Trophoblast cell (in vitro differentiated cells and primary cell): ENCODE data around the gene MAP3K4.

ENCODE experiments used
- DNase-seq, 2 donors: peaks; one replicate each; pipeline ENCODE4 v3.0.0-alpha.2; 2016
- H2AFZ ChIP-seq: 2 replicates; pipeline ENCODE4 v1.6.1; 2013; ENCODE audit warnings: low read length, moderate library complexity, mild to moderate bottlenecking; ENCODE audit not compliant: insufficient read depth, poor library complexity
- H2AK5ac ChIP-seq: 2 replicates; pipeline ENCODE4 v1.6.1; 2013; ENCODE audit warnings: mild to moderate bottlenecking, low read length
- H2BK120ac ChIP-seq: 2 replicates; pipeline ENCODE4 v1.6.1; 2013; ENCODE audit warnings: low read length, mild to moderate bottlenecking, moderate library complexity; ENCODE audit not compliant: insufficient read depth, poor library complexity
- H2BK12ac ChIP-seq: 2 replicates; pipeline ENCODE4 v1.6.1; 2013; ENCODE audit warnings: mild to moderate bottlenecking, low read length, moderate library complexity
- H2BK5ac ChIP-seq: 2 replicates; pipeline ENCODE4 v1.6.1; 2013; ENCODE audit warnings: low read length, low read depth, moderate library complexity, mild to moderate bottlenecking; ENCODE audit not compliant: poor library complexity
- H3K14ac ChIP-seq: 2 replicates; pipeline ENCODE4 v1.6.1; 2013; ENCODE audit warnings: mild to moderate bottlenecking, low read length
- H3K18ac ChIP-seq: 2 replicates; pipeline ENCODE4 v1.6.1; 2013; ENCODE audit warnings: mild to moderate bottlenecking, low read length
- H3K23ac ChIP-seq: 2 replicates; pipeline ENCODE4 v1.6.1; 2013; ENCODE audit warnings: low read length
- H3K27ac ChIP-seq: 2 replicates; pipeline ENCODE4 v1.5.1; 2013; ENCODE audit warnings: low read depth, mild to moderate bottlenecking, inconsistent platforms, low read length, moderate library complexity
- H3K27me3 ChIP-seq: 2 replicates; pipeline ENCODE4 v1.6.1; 2013; ENCODE audit warnings: inconsistent platforms, mild to moderate bottlenecking, low read length, moderate library complexity; ENCODE audit not compliant: insufficient read depth
- H3K36me3 ChIP-seq, 2 experiments: 1 replicate in 1 of 2; 2 replicates in 1 of 2; pipeline ENCODE4 v1.6.1; 2013; ENCODE audit warnings: low read length in 2 of 2, mild to moderate bottlenecking in 2 of 2, moderate library complexity in 1 of 2; ENCODE audit not compliant: insufficient read depth in 2 of 2, control insufficient read depth in 1 of 2
- H3K4ac ChIP-seq: 2 replicates; pipeline ENCODE4 v1.6.1; 2013; ENCODE audit warnings: low read depth, mild to moderate bottlenecking, low read length, moderate library complexity
- H3K4me1 ChIP-seq, 2 experiments: 1 replicate in 1 of 2; 2 replicates in 1 of 2; pipeline ENCODE4 v1.6.1; 2013; ENCODE audit warnings: low read length in 2 of 2, mild to moderate bottlenecking in 2 of 2, moderate library complexity in 1 of 2; ENCODE audit not compliant: insufficient read depth in 2 of 2, control insufficient read depth in 1 of 2
- H3K4me2 ChIP-seq: 2 replicates; pipeline ENCODE4 v1.6.1; 2013; ENCODE audit warnings: inconsistent platforms, mild to moderate bottlenecking, low read length, moderate library complexity
- H3K4me3 ChIP-seq: 2 replicates; pipeline ENCODE4 v1.5.1; 2013; ENCODE audit warnings: mild to moderate bottlenecking, low read depth, low read length, inconsistent platforms
- H3K79me1 ChIP-seq: one replicate; pipeline ENCODE4 v1.6.1; 2013; ENCODE audit warnings: low read length
- H3K79me2 ChIP-seq: 2 replicates; pipeline ENCODE4 v1.6.1; 2013; ENCODE audit warnings: low read length, mild to moderate bottlenecking; ENCODE audit not compliant: control insufficient read depth, insufficient read depth, poor library complexity
- H3K9ac ChIP-seq: 2 replicates; pipeline ENCODE4 v1.6.1; 2013; ENCODE audit warnings: mild to moderate bottlenecking, low read length
- H3K9me3 ChIP-seq: 2 replicates; pipeline ENCODE4 v1.6.1; 2013; ENCODE audit warnings: low read depth, mild to moderate bottlenecking, control low read depth, inconsistent platforms, low read length; ENCODE audit not compliant: insufficient read depth
- H4K12ac ChIP-seq: 2 replicates; pipeline ENCODE4 v1.6.1; 2013; ENCODE audit warnings: low read depth, mild to moderate bottlenecking, low read length, moderate library complexity
- H4K8ac ChIP-seq: 2 replicates; pipeline ENCODE4 v1.6.1; 2013; ENCODE audit warnings: low read depth, mild to moderate bottlenecking, low read length, moderate library complexity
- H4K91ac ChIP-seq: one replicate; pipeline ENCODE4 v1.6.1; 2013; ENCODE audit warnings: low read depth, mild to moderate bottlenecking, low read length, moderate library complexity
- WGBS: extraction: QIAGEN DNeasy Blood & Tissue Kit; methylation state at CpG from one replicate; pipeline ENCODE4 v1.1.7; 2013; ENCODE audit warnings: missing lambda C conversion rate; ENCODE audit not compliant: insufficient read length, insufficient coverage; ENCODE audit errors: extremely low coverage; 5-methylcytosine and 5-hydroxymethylcytosine counted together

Gene MAP3K4

GRCh38 chr6:161108916-161109315, 117.3 kb downstream of the MAP3K4 start:
- Histone ChIP-seq H2BK5ac (no peak overlapping the region), H3K4me1 (no peaks in the 10 kb centered on the region), H2BK12ac (no peak overlapping the region), H3K27me3 (no peaks in the 10 kb centered on the region), H2AK5ac (no peak overlapping the region), H3K18ac (no peak overlapping the region), H3K23ac (no peak overlapping the region), H3K4ac (no peak overlapping the region), H4K91ac (no peak overlapping the region), H3K27ac (no peak overlapping the region), H3K79me2 (no peaks in the 10 kb centered on the region), H3K4me3 (no peak overlapping the region), H2AFZ (no peak overlapping the region), H3K9ac (no peak overlapping the region), H3K4me2 (no peak overlapping the region), H3K14ac (no peak overlapping the region), H3K79me1 (no peaks in the 10 kb centered on the region), H2BK120ac (no peak overlapping the region), H3K36me3 (peaks cover 26 to 42% of the 10 kb centered on the region in 2 experiments), H4K8ac (no peak overlapping the region), H3K9me3 (no peaks in the 10 kb centered on the region), H4K12ac (no peak overlapping the region)
- peak in 1 of 2 donors; percentile 24 for DNase-seq
- WGBS: no CpG with 5 or more reads among the region's 5 CpGs

- H3K27ac ChIP-seq: no peak overlapping the region
- no peak overlapping the region for H3K18ac ChIP-seq
- no peak overlapping the region for H3K4me3 ChIP-seq
- H2AFZ ChIP-seq: no peak overlapping the region
- no peak overlapping the region for H2AK5ac ChIP-seq
- no peak overlapping the region for H3K23ac ChIP-seq
- H3K9ac ChIP-seq: no peak overlapping the region
- no peak overlapping the region for H3K4ac ChIP-seq
- no CpG with 5 or more reads among the region's 4 CpGs for WGBS
- H3K14ac ChIP-seq: no peak overlapping the region
- H4K8ac ChIP-seq: no peak overlapping the region
- no peaks in the 10 kb centered on the region for H3K9me3 ChIP-seq
- H4K12ac ChIP-seq: no peak overlapping the region
- no peak overlapping the region for H2BK120ac ChIP-seq
- peaks cover 26 to 42% of the 10 kb centered on the region in 2 experiments for H3K36me3 ChIP-seq
- H3K4me2 ChIP-seq: no peak overlapping the region
- H3K79me1 ChIP-seq: no peaks in the 10 kb centered on the region
- no peak for DNase-seq
- H2BK5ac ChIP-seq: no peak overlapping the region
- no peak overlapping the region for H4K91ac ChIP-seq
- H3K79me2 ChIP-seq: no peaks in the 10 kb centered on the region
- no peaks in the 10 kb centered on the region for H3K27me3 ChIP-seq
- no peaks in the 10 kb centered on the region for H3K4me1 ChIP-seq
- no peak overlapping the region for H2BK12ac ChIP-seq
Measured at GRCh38 chr6:161109366-161109765, 117.8 kb downstream of the MAP3K4 start.

- Histone ChIP-seq H2AK5ac (no peak overlapping the region), H2AFZ (no peak overlapping the region), H4K12ac (no peak overlapping the region), H3K27ac (no peak overlapping the region), H3K14ac (no peak overlapping the region), H2BK12ac (no peak overlapping the region), H3K4me3 (no peak overlapping the region), H3K18ac (no peak overlapping the region), H3K23ac (no peak overlapping the region), H3K4me1 (no peaks in the 10 kb centered on the region), H3K4me2 (no peak overlapping the region), H3K9ac (no peak overlapping the region), H2BK120ac (no peak overlapping the region), H4K91ac (no peak overlapping the region), H3K79me2 (no peaks in the 10 kb centered on the region), H3K79me1 (no peaks in the 10 kb centered on the region), H2BK5ac (no peak overlapping the region), H3K27me3 (no peaks in the 10 kb centered on the region), H4K8ac (no peak overlapping the region), H3K9me3 (no peaks in the 10 kb centered on the region), H3K36me3 (peaks cover 26 to 44% of the 10 kb centered on the region in 2 experiments), H3K4ac (no peak overlapping the region)
- WGBS: no CpG with 5 or more reads among the region's 14 CpGs
- DNase-seq: no peak
Measured at GRCh38 chr6:161110028-161110779, 118.6 kb downstream of the MAP3K4 start.

GRCh38 chr6:161111261-161111660, 119.7 kb downstream of the MAP3K4 start:
- H2BK5ac ChIP-seq: no peak overlapping the region
- H3K4me3 ChIP-seq: no peak overlapping the region
- H4K91ac ChIP-seq: no peak overlapping the region
- no peak overlapping the region for H2BK120ac ChIP-seq
- no CpG with 5 or more reads among the region's 4 CpGs for WGBS
- H4K8ac ChIP-seq: no peak overlapping the region
- no peaks in the 10 kb centered on the region for H3K79me1 ChIP-seq
- H2AK5ac ChIP-seq: no peak overlapping the region
- H3K23ac ChIP-seq: no peak overlapping the region
- H3K36me3 ChIP-seq: peaks cover 30 to 46% of the 10 kb centered on the region in 2 experiments
- H2AFZ ChIP-seq: no peak overlapping the region
- no peak overlapping the region for H3K9ac ChIP-seq
- DNase-seq: no peak
- no peak overlapping the region for H2BK12ac ChIP-seq
- no peaks in the 10 kb centered on the region for H3K9me3 ChIP-seq
- H3K79me2 ChIP-seq: no peaks in the 10 kb centered on the region
- no peak overlapping the region for H3K18ac ChIP-seq
- H3K27me3 ChIP-seq: no peaks in the 10 kb centered on the region
- H3K27ac ChIP-seq: no peak overlapping the region
- H4K12ac ChIP-seq: no peak overlapping the region
- H3K14ac ChIP-seq: no peak overlapping the region
- no peaks in the 10 kb centered on the region for H3K4me1 ChIP-seq
- no peak overlapping the region for H3K4ac ChIP-seq
- no peak overlapping the region for H3K4me2 ChIP-seq
